Measurements from ENCODE around the gene GYS1.
"Not testable (repeated sequence)": the region's sequence is repeated elsewhere in the genome, so short reads cannot be mapped to it uniquely, and the experiment has no call there.

Gene GYS1

DNA sequence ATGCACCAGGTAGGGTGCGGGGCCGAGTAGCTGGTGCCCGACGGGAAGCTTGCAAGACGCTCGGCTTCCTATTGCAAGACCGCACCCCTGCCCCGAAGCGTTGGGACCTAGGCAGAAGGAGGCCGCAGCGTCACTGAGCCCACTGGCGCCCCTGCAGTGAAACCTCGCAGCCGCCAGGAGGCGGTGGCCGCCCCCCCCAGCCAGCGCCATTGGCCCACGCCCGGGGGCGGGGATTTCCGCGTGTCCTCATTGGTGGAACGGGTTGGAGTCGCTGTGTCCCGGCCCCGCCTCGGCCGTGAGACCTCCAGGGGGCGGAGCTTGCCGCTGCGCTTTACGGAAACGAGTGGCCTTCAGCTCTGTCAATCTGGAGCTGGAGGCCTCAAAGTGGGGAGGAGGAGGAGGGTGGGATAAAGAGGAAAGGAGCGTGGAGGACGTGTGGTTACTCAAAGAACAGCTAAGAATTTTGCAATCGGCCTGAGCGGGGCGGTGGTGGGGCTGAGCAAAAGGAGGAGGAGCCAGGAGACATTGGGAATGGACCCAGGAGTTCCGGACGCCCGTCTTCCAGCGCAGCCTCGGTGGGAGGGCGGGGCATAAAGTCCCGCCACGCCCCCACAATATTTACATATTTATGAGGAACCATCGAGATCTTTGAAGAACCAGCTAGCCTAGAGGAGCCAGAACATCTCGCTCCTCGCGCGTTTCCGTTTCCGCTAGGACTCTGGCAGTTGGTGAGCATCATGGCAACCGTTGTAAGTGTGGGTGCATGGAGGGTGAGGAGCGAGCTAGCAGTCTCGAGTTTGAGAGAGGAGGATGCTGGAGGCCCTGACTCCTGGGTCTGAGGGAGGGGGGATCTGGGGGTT, at the start of gene GYS1, which contains the start of gene RUVBL2:
GYS1 (minus strand) TSS at position 135 of the 860 bp plus-strand sequence. CDS start 197 bp downstream, outside the sequence.
RUVBL2 (plus strand) TSS at position 713 of the 860 bp plus-strand sequence; CDS start at position 738, 25 bp downstream.
- DNase-seq (ENCODE audit: low spot score) = peak; percentile 99

DNA sequence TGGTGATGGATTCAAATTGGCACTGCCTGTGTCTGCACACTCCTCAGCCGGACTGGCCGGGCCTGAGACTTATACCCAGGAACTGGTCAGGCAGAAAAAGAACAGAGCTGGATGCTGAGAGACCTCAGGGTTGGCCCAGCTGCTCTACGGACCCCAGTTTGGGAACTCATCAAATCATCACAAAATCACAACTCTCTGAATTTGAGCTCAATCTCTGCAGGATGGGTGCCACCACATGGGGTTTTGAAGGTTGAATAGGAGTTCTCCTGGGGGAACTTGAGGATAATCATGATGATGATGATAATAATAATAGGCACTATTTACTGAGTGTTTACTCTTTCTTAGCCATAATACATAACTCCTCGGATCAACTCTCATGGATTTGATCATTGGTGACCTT, 49.6 kb upstream of the GYS1 start:
- DNase-seq (ENCODE audit: low spot score) = not testable (repeated sequence)

DNA sequence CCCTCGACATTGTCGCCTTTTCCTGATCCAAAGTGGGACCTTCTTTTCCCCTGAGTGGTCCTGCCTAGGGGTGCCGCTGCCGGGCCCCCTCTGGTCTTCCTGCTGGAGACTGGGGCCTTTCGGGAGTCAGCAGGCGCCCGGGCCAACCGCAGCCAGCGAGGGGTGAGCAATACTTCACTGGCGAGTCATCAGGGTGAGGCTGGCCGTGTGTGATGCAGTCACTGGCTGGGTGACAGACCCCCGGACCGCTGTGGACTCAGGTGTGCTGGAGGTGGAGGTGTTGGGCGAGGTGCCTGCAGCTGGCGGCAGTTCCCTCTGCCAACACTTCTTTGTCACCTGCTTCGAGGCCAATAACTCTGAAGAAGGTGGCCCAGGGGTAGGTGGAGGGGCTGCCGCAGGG, 49.1 kb upstream of the GYS1 start:
- DNase-seq (ENCODE audit: low spot score) = no peak

DNA sequence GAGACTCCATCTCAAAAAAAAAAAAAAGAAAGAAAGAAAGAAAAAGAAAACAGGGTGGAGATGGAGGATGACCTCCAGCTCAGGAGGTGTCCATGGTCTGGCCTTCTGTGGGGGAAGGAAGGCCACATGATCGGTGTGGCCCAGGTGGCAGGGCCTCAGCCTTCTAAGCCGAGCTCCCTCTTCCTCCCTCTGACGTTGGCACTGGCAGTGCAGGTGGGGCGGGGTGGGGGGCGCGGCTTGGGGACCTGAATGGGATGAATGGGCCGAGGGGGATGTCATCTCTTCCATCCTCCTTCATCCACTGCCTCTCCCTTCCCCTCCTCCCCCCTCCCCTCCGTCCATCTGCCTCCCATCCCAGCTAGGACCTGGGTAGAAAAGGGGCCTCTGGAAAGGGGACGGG, 46.6 kb upstream of the GYS1 start:
- not testable (repeated sequence) for DNase-seq (ENCODE audit: low spot score)

DNA sequence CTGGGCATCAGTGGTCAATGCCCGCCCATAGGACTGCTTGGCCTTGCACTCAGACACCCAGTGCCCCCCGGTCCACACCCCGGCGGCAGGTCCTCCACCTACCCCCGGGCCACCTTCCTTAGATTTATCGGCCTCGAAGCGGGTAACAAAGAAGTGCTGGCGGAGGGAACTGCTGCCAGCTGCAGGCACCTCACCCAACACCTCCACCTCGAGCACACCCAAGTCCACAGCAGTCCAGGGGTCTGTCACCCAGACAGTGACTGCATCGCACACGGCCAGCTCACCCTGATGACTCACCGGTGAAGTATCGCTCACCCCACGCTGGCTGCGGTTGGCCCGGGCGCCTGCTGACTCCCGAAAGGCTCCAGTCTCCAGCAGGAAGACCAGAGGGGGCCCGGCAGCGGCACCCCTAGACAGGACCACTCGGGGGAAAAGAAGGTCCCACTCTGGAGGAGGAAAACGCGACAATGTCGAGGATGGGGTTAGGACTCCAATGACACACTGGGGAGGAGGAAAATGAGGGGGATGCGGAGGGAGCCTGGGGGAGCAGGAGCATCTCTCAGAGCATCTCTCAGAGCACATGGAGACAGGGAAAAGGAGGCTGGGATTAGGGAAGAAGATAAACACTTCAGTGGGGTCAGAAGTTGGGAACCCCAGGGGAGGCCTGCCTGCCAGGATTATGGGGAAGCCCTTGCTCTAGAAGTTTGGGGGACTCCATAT, 45.6 kb upstream of the GYS1 start:
- DNase-seq (ENCODE audit: low spot score) = not testable (repeated sequence)

DNA sequence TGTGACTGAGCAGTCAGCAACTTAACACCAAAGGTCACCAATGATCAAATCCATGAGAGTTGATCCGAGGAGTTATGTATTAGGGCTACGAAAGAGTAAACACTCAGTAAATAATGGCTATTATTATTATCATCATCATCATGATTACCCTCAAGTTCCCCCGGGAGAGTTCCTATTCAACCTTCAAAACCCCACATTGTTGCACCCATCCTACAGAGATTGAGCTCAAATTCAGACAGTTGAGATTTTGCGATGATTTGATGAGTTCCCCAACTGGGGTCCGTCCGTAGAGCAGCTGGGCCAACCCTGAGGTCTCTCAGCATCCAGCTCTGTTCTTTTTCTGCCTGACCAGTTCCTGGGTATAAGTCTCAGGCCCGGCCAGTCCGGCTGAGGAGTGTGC, 45.0 kb upstream of the GYS1 start:
- DNase-seq (ENCODE audit: low spot score) = not testable (repeated sequence)

DNA sequence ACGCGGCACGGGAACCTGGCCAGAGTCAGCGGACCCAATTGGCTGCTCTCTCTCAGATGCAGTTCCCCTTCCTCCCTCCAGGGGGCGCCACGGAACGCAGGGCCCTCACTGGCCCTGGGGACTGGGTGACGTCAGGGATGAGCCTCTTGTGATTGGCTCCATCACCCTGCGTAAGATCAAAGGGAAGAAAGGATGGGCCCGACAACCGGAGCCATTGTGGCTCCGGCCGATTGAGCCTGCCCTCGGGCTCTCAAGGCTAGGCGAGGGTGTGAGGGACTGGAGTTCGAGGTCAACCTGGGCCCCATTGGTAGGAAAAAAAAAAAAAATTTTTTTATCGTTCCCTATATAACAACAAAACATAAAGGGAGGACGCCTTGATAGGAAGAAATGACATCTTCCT, 43.7 kb upstream of the GYS1 start, which contains the start of gene CGB1:
CGB1 (minus strand) TSS at position 81 of the 400 bp plus-strand sequence. CDS start 184 bp downstream, outside the sequence.
- DNase-seq (ENCODE audit: low spot score) = not testable (repeated sequence)

DNA sequence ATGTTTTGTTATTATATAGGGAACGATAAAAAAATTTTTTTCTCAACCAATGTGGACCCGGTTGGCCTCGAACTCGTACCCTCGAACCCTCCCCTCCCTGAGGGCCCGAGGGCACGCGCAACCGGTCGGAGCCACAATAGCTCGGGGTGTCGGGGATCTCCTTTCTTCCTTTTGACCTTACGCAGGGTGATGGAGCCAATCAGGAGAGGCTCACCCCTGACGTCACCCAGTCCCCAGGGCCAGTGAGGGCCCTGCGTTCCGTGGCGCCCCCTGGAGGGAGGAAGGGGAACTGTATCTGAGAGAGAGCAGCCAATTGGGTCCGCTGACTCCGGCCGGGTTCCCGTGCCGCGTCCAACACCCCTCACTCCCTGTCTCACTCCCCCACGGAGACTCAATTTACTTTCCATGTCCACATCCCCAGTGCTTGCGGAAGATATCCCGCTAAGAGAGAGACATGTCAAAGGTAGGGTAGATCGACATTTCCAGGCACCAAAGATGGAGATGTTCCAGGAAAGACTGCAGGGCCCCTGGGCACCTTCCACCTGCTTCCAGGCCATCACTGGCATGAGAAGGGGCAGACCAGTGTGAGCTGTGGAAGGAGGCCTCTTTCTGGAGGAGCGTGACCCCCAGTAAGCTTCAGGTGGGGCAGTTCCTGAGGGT, 38.7 kb upstream of the GYS1 start, which contains the start of gene CGB2:
CGB2 (plus strand) TSS at position 249 of the 660 bp plus-strand sequence; CDS start at position 455, 206 bp downstream.
- not testable (repeated sequence) for DNase-seq (ENCODE audit: low spot score)

DNA sequence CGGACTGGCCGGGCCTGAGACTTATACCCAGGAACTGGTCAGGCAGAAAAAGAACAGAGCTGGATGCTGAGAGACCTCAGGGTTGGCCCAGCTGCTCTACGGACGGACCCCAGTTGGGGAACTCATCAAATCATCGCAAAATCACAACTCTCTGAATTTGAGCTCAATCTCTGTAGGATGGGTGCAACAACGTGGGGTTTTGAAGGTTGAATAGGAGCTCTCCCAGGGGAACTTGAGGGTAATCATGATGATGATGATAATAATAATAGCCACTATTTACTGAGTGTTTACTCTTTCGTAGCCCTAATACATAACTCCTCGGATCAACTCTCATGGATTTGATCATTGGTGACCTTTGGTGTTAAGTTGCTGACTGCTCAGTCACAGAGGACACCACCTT, 37.2 kb upstream of the GYS1 start:
- not testable (repeated sequence) for DNase-seq (ENCODE audit: low spot score)

DNA sequence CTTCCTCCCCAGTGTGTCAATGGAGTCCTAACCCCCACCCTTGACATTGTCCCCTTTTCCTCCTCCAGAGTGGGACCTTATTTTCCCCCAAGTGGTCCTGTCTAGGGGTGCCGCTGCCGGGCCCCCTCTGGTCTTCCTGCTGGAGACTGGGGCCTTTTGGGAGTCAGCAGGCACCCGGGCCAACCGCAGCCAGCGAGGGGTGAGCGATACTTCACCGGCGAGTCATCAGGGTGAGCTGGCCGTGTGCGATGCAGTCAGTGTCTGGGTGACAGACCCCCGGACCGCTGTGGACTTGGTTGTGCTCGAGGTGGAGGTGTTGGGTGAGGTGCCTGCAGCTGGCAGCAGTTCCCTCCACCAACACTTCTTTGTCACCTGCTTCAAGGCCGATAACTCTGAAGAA, 36.6 kb upstream of the GYS1 start:
- DNase-seq (ENCODE audit: low spot score) = not testable (repeated sequence)

DNA sequence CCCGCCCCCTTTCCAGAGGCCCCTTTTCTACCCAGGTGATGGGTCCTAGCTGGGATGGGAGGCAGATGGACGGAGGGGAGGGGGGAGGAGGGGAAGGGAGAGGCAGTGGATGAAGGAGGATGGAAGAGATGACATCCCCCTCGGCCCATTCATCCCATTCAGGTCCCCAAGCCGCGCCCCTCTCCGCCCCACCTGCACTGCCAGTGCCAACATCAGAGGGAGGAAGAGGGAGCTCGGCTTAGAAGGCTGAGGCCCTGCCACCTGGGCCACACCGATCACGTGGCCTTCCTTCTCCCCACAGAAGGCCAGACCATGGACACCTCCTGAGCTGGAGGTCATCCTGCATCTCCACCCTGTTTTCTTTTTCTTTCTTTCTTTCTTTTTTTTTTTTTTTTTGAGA, 35.6 kb upstream of the GYS1 start:
- DNase-seq (ENCODE audit: low spot score) = not testable (repeated sequence)

DNA sequence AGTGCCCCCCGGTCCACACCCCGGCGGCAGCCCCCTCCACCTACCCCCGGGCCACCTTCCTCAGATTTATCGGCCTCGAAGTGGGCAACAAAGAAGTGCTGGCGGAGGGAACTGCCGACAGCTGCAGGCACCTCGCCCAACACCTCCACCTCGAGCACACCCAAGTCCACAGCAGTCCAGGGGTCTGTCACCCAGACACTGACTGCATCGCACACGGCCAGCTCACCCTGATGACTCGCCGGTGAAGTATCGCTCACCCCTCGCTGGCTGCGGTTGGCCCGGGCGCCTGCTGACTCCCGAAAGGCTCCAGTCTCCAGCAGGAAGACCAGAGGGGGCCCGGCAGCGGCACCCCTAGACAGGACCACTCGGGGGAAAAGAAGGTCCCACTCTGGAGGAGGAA, 32.5 kb upstream of the GYS1 start:
- not testable (repeated sequence) for DNase-seq (ENCODE audit: low spot score)

DNA sequence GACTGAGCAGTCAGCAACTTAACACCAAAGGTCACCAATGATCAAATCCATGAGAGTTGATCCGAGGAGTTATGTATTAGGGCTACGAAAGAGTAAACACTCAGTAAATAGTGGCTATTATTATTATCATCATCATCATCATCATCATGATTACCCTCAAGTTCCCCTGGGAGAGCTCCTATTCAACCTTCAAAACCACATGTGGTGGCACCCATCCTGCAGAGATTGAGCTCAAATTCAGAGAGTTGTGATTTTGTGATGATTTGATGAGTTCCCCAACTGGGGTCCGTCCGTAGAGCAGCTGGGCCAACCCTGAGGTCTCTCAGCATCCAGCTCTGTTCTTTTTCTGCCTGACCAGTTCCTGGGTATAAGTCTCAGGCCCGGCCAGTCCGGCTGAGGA, 32.0 kb upstream of the GYS1 start:
- DNase-seq (ENCODE audit: low spot score) = not testable (repeated sequence)

DNA sequence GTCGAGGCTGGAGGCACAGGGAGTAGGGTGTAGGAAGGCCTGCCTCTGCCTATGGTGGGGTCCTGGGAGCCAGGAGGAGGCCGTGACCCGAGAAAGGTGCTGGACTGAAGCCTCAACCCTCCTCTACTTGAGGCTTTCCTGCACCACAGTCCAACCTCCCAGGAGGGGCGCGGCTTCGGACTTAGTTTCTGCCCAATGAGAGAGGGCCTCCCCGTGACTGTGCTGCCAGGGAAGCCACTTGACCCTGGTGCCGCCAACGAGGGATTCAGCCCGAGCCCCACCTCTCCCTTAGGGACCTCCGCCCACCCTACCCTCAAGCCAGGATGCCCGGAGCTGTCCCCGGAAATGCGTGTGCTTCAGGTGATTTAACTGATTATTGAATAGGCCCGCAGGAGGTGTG, 31.1 kb upstream of the GYS1 start, which contains the start of gene CGB3:
CGB3 (minus strand) TSS at position 101 of the 400 bp plus-strand sequence. CDS start 362 bp downstream, outside the sequence.
- DNase-seq (ENCODE audit: low spot score) = not testable (repeated sequence)

DNA sequence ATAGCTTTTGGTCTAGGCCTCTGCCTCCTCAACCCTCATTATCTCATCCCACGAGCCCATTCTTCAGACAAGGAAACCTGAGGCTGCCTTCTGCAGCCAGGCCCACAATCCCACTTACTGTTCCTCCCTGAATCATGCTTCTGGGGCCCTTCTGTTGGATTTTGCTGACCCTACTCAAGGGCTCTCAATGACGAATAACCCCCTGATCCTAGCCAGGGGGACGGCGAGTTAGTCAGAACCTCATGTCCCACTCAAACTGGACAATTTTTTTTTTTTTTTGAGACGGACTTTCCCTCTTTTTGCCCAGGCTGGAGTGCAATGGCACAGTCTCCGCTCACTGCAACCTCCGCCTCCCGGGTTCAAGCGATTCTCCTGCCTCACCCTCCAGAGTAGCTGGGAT, 29.0 kb upstream of the GYS1 start:
- DNase-seq (ENCODE audit: low spot score) = no peak

DNA sequence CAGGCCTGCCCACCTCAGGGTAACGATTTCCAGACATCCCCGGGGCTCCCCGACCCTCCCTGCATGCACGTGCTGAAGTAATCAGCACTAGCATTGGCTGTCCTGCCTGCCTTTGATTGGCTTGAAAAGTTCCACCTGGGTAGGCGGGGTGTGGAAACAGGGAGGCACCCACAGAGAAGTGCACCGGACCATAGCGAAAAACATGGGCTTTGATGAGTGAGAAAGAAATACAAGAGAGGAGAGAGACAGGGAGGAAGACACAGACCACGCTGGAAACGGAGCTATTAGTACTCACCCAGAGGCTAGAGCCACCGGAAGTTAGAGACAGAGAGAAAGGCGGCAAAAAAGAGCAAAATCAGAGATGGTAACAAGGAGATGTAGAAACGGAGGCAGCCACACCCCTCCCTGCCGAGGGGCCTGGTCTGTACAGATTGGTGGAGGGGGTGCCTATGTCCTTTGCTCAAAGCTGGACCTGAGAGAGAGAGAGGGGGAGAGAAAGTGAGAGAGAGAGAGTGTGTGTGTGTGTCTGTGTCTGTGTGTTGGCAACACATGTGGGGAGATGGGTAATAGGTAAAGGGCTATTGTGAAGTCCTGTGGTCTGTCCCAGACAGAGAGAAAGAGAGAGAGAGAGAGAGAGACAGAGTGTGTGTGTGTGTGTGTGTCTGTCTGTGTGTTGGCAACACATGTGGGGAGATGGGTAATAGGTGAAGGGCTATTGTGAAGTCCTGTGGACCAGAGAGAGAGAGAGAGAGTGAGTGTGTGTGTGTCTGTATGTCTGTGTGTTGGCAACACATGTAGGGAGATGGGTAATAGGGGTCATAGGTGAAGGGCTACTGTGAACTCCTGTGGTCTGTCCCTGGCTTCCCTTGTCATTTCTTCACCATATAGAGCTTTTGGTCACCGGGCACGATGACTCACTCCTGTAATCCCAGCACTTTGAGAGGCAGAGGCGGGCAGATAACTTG, 28.1 kb upstream of the GYS1 start:
- DNase-seq (ENCODE audit: low spot score) = no peak

DNA sequence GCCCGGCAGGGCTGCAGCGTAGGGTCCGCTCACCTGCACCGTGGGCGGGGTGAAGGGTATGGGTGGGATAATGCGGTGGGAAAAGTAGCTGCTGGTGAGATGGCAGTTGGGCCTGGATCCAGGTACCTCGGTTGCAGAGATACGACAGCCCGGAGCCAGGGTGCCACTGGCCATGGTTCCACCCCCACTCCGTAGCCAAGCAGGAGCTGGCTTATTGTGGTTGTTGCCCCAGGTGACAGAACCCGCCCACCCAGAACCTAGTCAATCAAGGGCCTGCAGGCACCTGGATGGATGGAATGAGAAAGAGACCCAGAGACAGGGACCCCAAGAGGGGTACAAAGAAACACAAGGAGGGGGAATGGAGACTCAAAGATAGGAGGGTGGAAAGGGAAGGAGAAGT, 27.2 kb upstream of the GYS1 start:
- DNase-seq (ENCODE audit: low spot score) = no peak

DNA sequence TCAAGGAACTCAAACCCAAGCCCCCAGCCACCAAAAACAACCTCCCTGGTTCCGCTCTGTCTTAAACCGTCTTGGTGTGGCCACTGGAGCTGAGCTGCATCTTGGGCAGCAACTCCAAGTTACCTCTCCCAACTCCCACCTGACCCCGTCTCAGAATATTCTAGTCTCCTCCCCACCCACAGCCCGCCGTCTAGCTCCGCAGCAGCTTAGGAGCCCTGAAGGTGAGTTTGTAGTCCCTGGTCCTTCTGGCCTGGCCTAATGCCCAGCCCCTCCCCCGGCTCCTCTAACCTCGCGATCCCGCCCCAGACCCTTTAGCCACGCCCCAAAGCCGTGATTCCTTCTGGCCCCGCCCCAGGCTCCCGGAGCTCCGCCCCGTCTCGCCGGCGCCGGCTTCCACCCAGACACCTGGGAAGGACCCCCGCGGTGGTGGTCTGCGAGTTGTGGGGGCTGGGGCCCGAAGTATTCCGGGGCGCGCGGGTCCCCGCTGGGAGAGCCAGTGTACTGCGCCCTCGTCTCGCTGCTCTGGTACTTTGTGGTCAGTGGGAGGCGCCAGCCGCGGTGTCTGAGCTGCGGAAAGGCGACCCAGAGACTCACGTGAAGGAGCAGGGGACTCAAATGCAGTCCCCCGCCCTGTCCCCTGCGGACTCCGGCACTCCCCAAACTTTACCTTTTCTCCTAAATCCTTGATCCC, 26.3 kb upstream of the GYS1 start:
- no peak for DNase-seq (ENCODE audit: low spot score)

DNA sequence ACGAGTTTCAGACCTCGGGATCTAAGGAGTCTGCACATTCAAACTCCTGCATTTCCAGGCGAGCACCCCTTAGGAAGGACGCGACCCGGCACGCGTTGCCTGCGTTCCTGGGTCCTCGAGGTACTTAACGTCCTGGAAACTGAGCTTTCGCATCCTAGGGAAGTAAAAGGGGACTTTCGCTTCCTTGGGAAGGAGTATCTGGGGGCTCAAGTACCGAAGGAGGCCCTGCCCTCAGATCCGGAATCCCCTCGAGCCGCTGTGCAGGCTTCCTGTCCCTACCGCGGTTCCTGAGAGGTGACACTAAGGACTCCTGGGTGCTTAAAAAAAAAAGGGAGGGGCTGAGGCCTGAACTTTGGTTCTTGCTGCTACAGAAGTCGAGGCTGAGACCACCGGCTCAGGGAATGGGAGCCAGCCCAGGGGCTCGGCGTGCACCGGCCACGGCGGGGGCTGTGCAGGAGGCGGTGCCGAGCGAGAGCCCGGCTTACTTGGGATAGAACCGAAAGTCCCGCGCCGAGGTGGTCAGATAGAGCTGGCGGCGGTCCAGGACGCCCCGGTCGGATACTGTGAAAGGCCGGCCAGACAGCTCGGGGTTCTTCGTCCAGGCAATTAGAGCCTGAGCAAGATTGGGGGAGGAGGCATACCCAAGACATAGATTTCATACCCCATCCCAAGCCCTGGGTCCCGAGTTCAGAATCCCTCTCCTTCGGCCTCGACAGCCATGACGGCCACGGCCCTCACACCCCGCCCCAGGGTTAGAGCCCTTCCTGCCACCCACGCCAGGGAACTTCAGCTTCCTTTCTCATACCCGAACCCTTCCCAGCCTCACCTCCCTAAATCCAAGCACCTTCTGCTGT, 25.5 kb upstream of the GYS1 start:
- DNase-seq (ENCODE audit: low spot score) = not testable (repeated sequence)

All from left forelimb (tissue), 1 donor.